Islet of Langerhans (tissue), 1 donor: Measurements from ENCODE around the gene THUMPD2.
"Not testable (repeated sequence)": the region's sequence is repeated elsewhere in the genome, so short reads cannot be mapped to it uniquely, and the experiment has no call there.

ENCODE experiments used
- FAIRE-seq: peaks from one replicate; lab custom pipeline; 2011; peaks lifted over from hg19 to GRCh38; lab: Jason Lieb, UNC

The THUMPD2 gene

DNA sequence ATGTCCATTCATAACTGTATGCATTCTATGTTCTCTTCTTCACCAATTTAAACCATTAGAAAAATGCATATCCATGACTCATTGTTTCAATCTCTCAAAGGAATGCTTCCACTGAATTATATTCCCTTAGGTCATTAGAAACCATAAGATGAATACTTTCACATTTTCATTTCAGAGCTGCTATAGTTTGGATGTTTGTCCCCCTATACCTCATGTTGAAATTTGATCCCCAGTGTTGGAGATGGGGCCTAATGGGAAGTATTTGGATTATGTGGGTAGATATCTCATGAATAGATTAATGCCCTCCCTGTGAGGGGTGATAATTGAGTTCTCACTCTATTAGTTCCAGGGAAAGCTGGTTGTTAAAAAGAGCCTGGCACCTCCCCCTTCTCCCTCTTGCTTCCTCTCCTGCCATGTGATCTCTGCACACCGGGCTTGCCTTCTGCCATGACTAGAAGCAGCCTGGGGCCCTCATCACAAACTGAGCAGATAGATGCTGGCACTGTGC lies 35.7 kb downstream of the THUMPD2 start:
- no peak for FAIRE-seq

DNA sequence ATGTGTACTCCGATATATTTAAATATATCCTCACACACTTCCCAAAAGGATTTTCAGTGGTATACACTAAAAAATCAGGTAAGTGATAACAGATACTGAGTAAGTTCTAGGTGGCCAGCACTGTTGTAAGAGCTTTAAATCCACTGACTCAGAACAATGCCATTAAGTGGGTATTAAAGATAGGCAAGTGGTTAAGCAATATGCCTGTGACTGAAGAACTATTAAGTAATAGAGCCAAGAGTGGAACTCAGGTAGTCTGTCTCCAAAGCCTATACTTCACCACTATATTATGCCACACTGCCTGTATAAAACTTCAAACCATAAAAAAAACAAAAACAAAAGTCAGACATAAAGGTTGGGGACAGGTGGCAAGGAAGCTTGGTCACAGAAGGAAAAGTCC lies 37.2 kb downstream of the THUMPD2 start:
- no peak for FAIRE-seq

DNA sequence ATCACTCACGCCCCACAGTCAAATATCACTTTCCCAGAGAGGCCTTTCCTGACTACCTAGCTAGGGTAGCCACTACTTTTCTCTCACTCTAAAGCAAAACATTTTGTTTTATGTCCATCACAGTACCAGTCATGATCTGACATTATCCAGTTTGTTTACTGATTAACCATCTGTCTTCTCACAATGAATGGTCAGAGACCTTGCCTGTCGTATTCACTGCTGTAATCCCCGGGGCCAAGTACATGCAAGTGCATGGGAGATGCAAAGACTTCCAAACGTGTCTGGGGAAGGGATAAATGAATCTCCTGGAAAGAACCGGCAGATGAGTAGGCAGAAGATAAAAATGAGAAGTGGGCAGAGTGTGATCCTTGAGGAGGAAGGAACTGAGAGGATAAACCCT lies 39.7 kb downstream of the THUMPD2 start:
- no peak for FAIRE-seq

DNA sequence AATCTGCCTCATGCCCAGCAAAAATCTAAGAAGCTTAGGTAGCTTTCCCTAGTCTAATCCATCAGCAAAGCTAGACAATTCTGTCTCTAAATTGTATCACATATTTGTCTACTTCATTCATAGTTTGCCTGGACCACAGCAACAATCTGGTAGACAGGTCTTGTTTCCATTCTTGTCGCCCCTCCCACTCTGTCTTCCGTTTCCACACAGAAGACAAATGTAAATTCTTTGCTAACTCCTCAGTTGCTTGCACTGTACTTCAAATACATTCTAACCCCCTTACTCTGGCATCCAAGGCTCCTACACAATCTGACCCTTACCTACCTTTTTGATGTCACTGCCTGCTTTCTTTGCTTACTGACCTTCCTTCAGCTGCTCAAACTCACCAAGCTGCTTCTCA lies 40.1 kb downstream of the THUMPD2 start:
- FAIRE-seq = no peak

DNA sequence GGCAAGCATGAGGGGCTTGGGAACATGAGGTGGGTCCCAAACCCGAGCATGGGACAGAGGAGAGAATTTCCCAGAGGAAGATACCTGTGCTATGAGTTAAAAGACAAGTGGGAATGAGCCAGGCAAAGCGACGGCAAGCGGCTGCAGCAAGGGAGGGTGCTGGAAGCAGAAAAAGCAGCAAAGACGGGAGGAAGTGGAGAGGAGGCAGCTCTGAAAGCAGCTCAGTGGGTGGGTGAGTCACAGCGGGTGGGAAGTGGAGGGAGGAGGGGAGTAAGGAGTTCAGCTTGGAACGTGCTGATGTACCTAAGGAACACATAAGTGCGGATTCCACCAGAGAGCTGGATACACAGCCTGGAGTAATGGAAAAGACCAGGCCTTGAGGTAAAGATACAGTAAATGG lies 41.4 kb downstream of the THUMPD2 start:
- no peak for FAIRE-seq

DNA sequence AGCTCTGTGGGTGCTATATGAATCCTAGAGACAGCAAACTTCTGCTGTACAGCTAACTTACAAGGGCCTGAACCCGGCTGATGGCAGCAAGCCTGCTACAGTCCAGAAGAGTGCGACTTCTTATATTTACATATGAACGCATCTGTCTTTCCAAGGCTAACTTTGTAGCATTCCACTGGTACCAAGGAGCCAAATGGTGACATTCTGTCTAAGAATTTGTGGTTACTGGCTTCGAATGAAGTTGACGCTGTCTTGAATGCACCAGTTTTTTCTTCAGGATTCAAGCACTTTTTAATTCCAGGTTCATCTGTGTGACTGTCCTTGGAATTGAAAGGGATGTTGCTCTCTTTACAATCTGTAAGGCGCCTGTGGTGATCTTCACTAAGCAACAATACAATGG lies 42.4 kb downstream of the THUMPD2 start:
- no peak for FAIRE-seq

DNA sequence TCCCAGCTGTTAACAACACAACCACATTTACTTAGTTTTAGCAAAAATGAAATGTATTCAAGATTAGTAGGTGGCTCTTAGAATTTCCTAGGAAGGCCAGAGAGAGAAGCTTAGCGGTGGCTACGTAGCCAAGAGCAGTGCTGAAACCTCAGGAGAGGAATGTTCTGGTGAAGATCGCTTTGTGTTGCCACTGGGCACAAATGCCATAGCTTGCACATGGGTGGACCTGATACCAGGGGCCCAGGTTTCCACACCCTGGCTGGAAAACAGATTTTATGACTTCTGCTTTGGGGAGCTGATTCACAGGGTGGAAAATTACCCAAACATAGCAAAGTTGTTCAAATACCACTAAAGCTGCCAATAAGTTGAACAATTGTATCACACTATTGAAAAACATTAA lies 43.4 kb downstream of the THUMPD2 start:
- no peak for FAIRE-seq

DNA sequence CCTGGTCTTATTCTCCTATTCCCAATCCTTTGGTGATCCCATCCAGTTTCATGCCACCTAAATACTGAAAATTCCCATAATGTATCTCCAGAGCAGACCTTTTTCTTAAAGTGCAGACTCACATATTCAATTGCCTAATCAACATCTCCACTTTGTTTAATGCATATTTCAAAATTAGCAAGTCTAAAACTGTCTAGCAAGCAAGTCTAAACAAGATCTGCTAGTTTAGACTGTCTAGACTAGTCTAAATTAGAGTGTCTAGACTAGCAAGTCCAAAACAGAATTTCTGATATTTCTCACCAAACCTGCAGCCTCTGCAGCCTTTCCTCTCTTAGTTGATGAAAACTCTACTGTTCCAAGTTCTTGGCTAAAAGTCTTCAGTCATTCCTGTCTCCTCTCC lies 44.6 kb downstream of the THUMPD2 start:
- FAIRE-seq = no peak

DNA sequence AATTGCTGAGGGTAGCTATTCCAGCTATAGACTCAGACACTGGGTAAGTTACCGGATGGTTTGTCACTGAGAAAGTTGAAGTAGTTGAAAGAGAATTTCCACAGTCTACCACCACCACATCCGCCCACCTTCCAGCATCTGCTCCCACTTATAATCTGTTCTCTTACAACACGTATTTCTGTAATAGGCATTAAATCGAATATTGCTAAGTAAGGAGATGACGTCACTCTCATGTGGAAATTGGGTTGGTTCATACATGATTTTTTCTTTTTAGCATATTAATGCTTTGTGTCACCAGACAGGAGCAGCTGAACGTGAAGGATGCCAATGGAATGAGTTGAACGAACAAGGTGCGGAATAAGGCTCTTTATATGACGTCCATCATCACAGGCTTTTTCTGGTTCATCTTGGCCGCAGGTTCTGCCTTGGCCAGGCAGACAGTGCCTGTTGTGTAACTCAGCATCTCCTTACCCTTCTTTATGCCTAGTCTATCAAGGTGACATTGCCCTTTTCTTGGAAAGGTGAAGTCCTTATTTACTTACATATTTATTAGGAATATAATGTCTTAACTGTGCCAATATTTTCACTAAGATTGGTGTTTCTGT lies 45.9 kb downstream of the THUMPD2 start:
- no peak for FAIRE-seq

DNA sequence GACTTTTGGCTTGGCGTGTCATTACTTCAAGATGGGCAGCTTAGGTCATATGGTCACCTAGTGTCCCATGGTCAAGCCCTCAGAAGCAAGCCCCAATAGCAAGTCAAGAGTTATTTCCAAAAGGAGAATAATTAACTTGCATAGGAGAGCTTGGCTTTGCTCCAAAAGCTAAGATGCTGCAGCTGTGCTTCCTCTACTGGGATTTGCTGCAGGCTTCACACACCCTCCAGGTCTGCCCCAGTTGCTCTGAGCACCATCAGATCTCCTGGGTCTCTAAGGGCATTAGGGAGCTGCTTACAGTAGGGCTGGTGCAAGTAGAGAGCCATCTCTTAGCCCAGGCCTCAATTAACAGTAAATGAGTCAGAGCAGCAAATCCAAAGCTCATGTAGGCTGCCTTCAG lies 46.6 kb downstream of the THUMPD2 start:
- FAIRE-seq = no peak

DNA sequence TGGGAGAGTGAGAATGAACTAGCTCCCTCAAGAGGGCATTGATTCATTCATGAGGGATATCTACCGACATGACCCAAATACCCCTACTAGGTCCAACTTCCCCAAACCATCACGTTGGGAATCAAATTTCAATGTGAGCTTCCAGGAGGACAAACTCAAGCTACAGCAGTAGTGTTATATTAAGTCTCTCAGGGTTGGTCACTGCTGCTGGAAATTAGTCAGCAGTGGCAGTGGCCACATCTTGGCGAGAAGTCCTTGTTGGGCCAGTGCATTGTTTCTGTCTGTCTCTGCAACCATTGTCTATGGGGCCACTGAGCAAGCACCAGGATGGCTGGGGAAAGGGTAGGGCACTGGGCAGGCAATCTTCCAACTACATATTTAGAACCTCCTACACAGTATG lies 47.5 kb downstream of the THUMPD2 start:
- no peak for FAIRE-seq

DNA sequence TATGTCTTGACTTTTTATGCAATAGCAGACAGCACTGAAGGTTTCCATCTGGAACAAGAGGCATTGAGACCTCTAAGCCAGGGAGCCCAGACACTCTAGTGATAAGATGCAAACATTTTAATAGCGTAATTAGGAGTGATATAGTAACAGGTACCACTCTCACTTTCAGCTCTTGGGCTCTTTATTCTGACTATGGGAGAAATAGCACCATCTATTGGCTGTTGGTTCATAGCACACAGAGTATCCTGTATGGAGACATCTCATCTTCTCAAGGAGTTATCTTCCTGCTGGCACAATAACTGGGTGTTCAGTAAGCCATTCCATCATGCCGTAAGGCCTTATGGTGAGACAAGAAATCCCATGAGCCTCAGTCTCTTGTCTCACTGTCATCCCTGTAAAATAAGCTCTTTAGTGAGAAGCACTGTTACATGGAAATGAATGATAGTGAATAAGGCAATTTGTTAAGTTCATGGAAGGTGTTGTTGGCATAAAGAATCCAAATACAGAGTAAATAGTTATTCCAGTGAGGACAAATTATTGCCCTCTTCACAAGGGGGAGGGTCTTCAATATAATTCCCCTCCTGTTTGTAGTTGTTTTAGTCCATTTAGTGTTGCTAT lies 48.3 kb downstream of the THUMPD2 start:
- no peak for FAIRE-seq

DNA sequence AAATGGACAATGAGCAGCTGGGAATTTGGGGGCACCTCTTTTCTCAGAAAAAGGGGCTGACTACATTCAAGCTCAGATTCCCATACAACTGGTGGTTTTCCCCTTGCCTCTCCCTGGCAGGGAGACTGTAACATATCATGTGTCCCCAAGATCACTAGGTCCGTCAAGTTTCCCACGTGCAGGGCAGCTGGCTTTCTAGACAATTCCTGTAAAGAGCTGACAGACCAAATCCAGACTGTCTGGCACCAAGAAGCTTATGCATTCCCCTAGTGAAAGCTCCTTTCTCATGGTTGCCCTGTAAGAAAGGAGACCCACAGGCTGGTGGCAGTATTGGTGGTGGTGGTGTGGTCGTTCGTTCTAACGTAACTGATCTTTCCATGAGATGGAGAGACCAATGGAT lies 48.8 kb downstream of the THUMPD2 start:
- no peak for FAIRE-seq

DNA sequence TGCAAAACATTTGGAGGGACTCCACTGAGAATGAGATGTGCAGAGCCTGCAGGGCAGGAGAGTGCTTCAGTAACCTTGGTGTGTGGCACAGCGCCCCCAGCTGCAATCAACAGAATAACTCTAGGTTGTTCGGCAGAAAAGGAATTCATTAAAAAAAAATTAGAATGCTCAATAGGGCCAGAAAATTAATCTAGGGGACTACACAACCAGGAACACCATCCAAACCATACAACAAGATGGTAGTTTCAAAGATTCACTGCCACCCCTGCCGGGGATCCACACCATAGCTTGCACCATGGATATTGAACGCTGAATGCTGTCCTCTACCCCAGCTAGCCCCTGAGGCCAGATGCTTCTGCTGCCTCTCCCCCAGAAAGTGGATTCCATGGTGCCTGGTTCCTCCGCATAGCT lies 50.1 kb downstream of the THUMPD2 start:
- no peak for FAIRE-seq

DNA sequence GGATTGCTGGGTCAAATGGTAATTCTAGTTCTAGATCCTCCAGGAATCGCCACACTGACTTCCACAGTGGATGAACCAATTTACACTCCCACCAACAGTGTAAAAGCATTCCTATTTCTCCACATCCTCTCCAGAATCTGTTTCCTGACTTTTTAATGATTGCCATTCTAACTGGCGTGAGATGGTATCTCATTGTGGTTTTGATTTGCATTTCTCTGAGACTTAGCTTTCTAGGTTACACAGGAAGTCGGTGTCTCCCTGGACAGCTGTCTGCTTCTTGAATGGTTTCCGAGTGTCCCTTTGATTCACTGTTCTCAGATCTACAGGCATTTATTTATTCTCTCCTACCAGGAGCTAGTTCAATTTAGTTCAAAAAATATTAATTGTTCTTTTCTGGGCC lies 51.0 kb downstream of the THUMPD2 start:
- not testable (repeated sequence) for FAIRE-seq

DNA sequence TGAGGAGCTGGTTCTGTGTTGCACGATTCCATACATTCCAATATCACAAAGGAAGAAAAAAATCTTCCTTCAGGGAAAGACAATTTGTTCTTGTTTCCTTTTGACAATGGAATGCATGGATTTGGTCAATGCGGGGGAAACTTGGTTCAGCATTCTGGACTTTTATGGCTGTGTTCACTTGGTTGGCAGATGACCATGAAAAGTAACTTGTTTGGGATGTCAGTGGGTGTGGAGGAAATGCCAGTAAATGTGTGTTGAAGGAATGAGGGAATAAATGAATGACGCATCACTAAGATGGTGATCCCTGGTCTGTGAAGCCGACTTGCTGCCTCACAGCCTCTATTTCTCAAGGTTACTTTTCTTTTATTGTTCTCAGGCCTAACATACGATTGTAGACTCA lies 53.7 kb downstream of the THUMPD2 start:
- no peak for FAIRE-seq

DNA sequence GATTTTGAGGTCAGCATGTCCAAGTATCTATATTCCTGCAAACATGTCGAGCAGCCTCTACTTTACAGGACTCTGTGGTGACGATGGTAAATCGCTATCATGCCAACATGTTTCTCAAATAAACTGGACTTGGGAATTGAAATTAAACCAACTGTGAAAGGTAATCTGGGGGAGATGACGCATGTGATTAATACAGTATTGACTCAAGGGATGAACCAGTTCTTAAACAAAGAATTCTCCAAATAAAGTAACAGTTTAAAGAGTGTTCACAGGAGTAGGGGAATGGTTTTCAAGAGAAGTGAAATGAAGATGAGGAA lies 54.3 kb downstream of the THUMPD2 start:
- no peak for FAIRE-seq

DNA sequence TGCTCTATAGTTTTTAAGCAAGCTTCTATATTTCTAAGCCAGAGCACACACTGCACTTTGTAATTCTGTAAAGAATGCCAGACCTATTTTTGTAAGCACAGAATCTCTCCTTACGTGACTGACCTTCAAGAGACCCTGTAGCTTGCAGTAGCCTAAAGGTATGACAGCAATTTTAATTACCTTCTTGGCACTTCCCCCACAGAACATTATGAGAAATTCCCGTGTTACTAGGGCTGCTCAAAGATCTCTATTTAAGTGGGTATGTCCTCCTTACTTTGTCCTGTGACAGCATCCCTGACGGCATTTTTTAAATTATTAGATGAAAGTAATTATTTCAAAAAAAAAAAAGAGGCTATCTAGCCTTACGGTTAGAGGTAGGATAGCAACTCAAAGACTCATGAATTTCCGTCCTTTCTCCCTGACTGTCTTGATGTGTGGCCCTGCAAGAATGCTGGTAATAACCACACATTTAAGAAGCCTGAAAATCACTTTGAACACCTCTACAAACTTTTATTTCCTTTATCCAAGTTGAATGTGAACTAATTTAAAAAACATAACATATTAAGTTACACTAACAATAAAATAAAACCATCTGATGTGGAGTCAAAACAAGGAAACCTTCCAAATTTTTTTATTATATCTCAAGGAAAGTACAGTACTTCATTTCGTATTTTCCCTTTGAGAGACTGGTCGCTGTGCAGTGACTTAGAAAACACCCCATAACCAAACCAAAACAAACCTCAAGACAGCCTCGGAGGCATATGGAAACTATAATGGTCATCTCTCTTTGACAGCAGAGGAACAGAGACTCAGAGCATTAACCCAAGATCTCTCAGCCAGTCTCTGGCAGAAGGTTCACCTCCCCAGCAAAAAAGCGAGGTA lies 54.9 kb downstream of the THUMPD2 start:
- no peak for FAIRE-seq

DNA sequence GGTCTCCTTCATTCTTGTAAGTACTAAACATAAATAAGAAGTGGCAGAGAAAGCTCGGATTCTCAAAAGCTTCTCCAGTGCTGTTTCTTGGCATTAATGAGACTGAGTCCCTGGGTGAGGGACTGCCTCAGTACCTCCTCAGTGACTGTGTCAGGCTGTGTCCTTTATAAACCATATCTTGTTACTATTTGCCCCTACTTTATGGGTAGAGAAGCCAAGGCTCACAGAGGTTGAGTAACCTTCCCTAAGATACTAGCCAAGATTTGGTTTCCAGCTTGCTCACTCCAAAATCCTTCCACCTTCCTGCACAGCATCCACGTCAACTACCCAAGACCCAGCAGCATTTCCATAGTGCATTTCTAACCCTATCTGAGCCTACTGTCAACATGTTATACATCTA lies 55.6 kb downstream of the THUMPD2 start:
- no peak for FAIRE-seq

DNA sequence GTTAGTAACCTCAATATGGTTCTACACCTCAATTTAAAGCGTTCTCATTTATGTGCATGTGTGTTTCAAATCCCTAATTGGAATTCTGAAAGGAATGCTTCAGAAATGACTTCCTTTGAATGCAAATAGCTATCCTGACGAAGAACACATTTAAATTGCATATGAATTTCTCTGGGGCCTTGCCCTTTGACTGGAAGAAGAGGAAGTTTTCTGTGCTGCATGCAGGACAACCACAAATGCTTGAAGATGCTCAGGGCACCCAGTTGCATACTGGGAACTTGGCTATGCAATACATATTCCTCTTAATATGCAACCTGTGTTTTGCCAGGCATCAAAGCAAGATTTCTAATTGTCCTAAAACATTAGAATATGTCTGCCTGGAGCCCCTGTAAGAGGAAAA lies 58.1 kb downstream of the THUMPD2 start:
- FAIRE-seq = no peak

DNA sequence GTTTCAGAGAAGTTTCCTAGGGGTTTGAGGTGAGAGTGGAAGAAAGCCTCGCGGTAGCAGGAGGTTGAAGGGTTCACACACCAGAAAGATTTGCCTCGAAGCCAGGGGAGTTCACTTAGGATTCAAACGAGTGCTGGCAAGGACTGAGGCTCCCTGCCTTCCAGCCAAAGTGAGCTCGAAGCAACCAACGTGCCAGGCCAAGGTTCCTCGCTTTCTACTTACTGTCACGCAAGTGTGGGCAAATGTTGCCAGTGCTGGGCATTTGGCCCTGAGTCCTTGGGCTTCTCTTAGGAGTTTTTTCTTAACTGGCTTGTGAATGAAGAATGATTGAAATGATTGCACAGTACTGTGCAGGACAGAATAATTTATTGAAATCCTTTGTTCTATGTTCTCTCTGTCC lies 59.7 kb downstream of the THUMPD2 start:
- no peak for FAIRE-seq

DNA sequence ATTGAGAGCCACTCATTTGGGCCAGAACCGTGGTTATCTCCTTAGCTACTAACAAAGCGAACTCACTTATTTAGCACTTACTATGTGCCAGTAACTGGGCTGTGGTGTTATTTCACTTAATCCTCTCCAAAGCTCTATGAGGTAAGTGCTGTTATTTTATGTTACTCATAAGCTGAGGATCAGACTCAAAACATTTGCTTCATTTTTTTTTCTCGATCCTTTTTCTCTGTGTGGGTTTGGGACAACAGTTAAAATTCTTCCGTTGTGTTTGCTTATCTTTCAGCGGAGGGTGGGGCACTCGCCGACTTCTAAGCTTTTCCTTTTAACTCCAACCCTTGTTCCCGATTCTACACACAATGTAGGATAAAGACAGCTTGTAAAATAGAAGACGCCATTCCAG lies 60.6 kb downstream of the THUMPD2 start:
- FAIRE-seq = no peak

DNA sequence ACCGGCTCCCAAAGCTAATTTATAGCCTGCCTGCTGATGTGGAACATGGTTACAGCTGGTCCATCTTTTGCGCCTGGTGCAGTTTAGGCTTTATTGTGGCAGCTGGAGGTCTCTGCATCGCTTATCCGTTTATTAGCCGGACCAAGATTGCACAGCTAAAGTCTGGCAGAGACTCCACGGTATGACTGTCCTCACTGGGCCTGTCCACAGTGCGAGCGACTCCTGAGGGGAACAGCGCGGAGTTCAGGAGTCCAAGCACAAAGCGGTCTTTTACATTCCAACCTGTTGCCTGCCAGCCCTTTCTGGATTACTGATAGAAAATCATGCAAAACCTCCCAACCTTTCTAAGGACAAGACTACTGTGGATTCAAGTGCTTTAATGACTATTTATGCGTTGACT lies 62.0 kb downstream of the THUMPD2 start:
- FAIRE-seq = no peak

DNA sequence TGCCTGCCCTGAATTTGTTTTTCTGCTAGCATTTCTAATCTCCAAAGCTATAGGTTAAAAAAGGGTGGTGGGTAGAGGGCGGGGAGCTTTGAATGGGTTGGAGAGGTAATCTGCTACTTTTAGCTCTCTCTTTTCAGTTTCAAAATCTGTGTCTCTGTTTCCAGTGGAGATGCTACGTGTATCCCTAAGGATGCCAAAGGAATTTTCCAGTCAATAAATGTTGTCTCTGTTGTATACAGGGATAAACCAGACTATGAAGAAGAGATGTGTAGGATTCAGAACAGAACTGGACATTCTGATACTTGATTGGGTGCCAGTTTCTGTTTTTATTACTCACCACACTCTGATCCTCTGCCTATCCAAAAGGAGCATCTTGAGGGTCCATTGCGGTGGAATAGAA lies 63.2 kb downstream of the THUMPD2 start:
- FAIRE-seq = no peak
